LNCAP (cell line): Measurements from ENCODE around the gene DHRSX.

Experiments
- TF ChIP-seq, protein P1 (sequence below): fragments of 450-650 bp; IDR thresholded peaks from 2 replicates; pipeline ENCODE4 v1.5.1; 2017; ENCODE audit warnings: mild to moderate bottlenecking

DHRSX gene

DNA sequence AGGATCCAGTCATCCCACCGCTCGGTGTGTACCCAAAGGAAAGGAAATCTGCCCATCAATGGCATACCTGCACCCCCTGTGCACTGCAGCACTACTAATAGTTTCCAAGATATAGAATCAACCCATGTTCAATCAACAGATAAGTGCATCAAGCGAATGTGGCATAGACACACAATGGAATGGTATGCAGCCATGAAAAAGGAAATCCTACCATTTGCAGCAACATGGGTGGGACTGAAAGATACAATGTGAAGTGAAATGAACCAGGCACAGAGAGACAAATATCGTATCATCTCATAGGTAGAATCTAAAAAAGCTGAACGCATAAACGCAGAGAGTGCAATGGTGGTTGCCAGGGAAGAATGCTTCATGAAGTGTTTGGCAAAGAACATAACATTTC lies 42.5 kb downstream of the DHRSX start:
- TF ChIP-seq, protein P1, sequence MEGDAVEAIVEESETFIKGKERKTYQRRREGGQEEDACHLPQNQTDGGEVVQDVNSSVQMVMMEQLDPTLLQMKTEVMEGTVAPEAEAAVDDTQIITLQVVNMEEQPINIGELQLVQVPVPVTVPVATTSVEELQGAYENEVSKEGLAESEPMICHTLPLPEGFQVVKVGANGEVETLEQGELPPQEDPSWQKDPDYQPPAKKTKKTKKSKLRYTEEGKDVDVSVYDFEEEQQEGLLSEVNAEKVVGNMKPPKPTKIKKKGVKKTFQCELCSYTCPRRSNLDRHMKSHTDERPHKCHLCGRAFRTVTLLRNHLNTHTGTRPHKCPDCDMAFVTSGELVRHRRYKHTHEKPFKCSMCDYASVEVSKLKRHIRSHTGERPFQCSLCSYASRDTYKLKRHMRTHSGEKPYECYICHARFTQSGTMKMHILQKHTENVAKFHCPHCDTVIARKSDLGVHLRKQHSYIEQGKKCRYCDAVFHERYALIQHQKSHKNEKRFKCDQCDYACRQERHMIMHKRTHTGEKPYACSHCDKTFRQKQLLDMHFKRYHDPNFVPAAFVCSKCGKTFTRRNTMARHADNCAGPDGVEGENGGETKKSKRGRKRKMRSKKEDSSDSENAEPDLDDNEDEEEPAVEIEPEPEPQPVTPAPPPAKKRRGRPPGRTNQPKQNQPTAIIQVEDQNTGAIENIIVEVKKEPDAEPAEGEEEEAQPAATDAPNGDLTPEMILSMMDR, result no peak

DNA sequence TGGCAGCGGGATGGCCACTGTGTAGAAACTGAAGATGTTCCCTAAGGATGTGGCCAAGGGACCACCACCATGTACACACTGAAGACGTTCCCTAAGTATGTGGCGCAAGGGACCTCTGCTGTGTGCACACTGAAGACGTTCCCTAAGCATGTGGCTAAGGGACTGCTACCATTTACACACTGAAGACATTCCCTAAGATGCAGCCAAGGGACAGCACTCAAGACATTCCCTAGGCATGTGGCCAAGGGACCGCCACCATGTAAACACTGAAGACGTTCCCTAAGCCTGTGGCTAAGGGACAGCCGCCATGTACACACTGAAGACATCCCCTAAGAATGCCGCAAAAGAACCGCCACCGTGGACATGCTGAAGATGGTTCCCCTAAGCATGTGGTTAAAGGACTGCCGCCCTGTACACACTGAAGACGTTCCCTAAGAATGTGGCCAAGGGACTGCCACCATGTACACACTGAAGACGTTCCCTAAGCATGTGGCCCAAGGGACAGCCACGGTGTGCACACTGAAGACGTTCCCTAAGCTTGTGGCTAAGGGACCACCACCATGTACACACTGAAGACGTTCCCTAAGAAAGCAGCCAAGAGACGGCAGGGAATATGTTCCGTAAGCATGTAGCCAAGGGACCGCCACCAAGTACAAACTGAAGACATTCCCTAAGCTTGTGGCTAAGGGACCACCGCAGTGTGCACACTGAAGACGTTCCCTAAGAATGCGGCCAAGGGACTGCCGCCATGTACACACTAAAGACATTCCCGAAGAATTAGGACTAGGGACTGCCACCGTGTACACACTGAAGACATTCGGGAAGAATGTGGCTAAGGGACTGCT lies 43.3 kb downstream of the DHRSX start:
- TF ChIP-seq, protein P1, result no peak

DNA sequence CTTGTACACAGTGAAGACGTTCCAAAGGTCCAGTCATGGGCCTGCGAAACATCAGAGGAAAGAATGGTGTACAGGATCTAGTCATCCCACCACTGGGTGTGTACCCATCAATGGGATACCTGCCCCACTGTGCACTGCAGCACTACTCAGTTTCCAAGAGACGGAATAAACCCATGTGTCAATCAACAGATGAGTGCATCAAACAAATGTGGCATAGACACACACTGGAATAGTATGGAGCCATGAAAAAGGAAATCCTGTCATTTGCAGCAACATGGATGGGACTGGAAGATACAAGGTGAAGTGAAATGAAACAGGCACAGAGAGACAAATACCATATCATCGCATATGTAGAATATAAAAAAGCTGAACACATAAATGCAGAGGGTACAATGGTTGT lies 48.0 kb downstream of the DHRSX start:
- TF ChIP-seq, protein P1, result no peak

DNA sequence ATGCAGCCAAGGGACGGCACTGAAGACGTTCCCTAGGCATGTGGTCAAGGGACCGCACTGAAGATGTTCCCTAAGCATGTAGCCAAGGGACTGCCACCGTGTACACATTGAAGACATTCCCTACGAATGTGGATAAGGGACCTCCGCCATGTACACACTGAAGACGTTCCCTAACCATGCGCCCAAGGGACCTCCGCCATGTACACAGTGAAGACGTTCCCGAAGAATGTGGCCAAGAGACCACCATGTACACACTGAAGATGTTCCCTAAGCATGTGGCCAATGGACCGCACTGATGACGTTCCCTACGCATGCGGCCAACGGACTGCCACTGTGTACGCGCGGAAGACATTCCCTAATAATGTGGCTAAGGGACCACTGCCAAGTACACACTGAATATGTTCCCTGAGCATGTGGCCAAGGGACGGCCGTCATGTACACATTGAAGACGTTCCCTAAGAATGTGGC lies 48.4 kb downstream of the DHRSX start:
- TF ChIP-seq, protein P1, result no peak

DNA sequence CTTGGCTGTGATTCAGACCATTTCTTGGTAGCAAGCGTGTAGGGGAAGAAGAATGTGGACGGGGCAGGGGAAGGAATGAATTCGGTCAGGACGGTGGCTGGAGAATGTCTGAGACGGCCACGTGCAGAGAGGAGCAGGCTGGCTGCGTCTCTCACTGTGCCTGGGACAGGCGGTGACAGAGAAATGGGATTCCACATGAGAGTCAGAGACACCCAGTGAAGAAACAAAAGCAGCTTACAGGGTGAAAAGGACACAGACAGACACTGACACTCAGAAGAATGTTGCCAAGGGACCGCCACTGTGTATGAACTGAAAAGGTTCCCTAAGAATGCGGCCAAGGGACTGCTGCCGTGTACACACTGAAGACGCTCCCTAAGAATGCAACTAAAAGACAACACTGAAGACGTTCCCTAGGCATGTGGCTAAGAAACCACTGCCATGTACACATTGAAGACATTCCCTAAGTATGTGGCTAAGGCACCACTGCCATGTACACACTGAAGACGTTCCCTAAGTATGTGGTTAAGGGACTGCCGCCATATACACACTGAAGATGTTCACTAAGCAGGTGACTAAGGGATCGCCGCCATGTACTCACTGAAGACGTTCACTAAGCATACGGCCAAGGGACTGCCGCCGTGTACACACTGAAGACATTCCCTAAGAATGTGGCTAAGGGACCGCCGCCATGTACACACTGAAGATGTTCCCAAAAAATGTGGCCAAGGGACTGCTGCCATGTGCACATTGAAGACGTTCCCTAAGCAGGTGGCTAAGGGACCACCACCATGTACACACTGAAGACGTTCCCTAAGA lies 49.1 kb downstream of the DHRSX start:
- TF ChIP-seq, protein P1, result no peak

DNA sequence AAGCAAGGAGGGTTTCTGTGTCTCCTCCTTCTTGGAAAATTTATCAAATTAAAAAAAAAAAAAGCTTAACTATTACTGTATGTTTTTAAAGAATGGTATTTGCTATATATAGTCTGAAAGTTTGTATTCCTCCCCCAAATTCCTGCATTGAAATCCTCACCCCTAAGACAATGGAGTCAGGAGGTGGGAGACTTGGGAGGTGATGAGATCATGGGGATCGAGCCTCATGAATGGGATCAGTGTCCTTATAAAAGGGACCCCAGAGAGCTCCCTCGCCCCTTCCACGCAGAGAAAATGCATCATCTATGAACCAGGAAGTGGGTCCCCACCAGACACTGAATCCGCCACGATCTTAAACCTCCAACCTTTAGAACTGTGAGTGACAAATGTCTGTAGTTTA lies 50.1 kb downstream of the DHRSX start:
- TF ChIP-seq, protein P1, result no peak

DNA sequence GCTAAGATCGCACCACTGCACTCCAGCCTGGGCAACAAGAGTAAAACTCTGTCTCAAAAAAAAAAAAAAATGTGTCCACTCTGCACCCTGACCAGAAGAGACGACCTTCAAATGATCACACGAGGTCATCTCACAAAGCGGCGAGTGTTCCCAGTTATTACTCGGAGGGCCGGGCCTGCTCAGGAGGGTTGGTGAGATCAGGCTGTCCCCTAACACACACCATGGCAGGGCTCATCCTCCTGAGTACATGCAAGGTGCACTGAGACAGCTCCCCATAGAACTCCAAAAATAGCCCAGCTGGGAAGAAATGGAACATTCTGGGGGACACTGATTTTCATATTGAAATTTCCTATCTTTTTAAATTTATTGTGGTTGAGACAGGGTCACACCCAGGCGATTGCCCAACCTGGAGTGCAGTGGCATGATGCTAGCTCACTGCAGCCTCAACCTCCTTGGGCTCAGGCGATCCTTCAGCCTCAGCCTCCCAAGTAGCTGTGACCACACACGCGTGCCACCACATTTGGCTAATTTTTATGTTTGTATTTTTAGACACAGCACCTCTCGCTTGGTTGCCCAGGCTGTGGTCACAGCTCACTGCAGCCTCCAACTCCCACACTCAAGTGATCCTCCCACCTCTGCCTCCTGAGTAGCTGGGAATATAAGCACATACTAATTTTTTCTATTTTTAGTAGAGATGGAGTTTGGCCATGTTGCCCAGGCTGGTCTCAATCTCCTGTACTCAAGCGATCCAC lies 51.5 kb downstream of the DHRSX start:
- TF ChIP-seq, protein P1, result no peak
